ENCODE results near the gene KIAA1671. TPM values are rescaled to one million over a fixed set of nuclear protein-coding genes. Genes with fewer than 3 reads are reported as not detected.
A peak's percentile ranks its signal among the peaks of the same experiment; 100 is the strongest.

Gene KIAA1671
- polyA plus RNA-seq, 1 of the 3 experiments (the other 2 are of a cell fraction): 7.4 TPM

DNA sequence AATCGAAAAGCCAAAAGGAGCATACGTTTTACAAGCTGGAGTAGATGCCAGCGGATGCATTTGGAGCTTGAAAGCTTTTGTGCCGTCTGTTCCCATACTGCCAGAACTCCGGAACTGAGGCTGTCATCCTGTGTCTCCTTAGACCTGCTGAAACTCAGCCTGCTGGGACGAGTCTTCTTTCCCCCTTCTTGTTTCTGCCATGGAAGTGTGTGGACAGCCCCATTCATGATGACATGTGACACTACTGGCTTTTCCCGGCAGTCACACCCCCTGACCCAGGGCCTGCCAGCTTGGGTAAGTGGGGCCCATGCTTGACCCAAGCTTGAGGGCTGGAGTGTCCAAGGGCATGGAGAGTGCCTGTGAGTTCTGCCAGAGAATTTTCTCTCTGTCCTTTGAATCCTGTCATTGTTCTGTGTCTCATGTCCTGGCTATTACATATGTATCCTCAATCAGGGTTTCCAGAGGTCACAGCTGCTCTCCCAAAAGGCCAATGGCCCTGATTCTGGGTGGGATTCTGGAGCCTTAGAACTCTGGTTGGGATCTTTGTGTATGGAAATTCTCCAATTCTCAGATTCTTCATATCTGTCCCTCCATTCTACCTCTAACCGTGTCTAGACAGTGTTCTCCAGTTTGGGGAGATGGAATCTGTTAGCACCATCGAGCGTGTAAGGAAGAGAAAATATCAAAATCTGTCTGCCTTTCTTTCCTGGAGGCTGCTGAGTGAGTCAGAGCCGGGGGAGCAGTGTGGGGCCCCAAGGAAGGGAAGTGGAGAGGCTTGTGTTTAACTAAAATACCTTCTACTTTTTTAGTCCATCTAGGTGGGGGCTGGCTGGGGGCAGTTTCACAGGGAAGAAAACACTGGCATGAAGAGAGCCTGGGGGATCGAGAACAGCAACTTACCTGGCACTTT, 73.2 kb downstream of the KIAA1671 start:
- peak overlapping the region; percentile 38; the same call in 1 of the 2 replicates for H3K9ac ChIP-seq
- TF ChIP-seq TEAD4 (IDR thresholded peaks at IDR 0.05; ENCODE audit: borderline replicate concordance, insufficient read depth) (no peak), EP300 (IDR thresholded peaks at IDR 0.05; ENCODE audit: borderline replicate concordance in 1 of 2, low read depth in 1 of 2, low read length in 1 of 2) (no peak), SIN3A (IDR thresholded peaks at IDR 0.05; ENCODE audit: borderline replicate concordance, low read depth, low read length) (no peak), TAF1 (IDR thresholded peaks at IDR 0.05; ENCODE audit: borderline replicate concordance, low read depth, low read length) (0 out of 2 replicates have a peak, but pooled peaks have one; percentile 18), MXI1 (IDR thresholded peaks at IDR 0.05; ENCODE audit: low read depth, low read length) (no peak), NRF1 (IDR thresholded peaks at IDR 0.05; ENCODE audit: low read depth, low read length) (no peak), JUND (IDR thresholded peaks at IDR 0.05) (peak; percentile 48), EZH2phosphoT487 (IDR thresholded peaks at IDR 0.05; ENCODE audit: borderline replicate concordance, low read depth) (no peak), MEF2A (IDR thresholded peaks at IDR 0.05; ENCODE audit: borderline replicate concordance, low read depth) (no peak), NFIC (IDR thresholded peaks at IDR 0.05; ENCODE audit: borderline replicate concordance) (no peak), RFX5 (IDR thresholded peaks at IDR 0.05; ENCODE audit: low read length) (no peak), SMC3 (IDR thresholded peaks at IDR 0.05; ENCODE audit: low read depth, low read length) (no peak), RXRA (IDR thresholded peaks at IDR 0.05; ENCODE audit: borderline replicate concordance, low read depth) (0 out of 2 replicates have a peak, but pooled peaks have one; percentile 39), GATA2 (CRISPR knock-in tag; IDR thresholded peaks at IDR 0.05) (no peak), POLR2AphosphoS5 (IDR thresholded peaks at IDR 0.05; ENCODE audit: low read depth, low read length) (no peak), TCF12 (IDR thresholded peaks at IDR 0.05) (peak; percentile 33; the same call in 1 of the 2 replicates), YY1 (IDR thresholded peaks at IDR 0.05; ENCODE audit: low read depth) (no peak), FOSL2 (IDR thresholded peaks at IDR 0.05; ENCODE audit: borderline replicate concordance, low read depth) (peak; percentile 56; the same call in 1 of the 2 replicates), CHD2 (IDR thresholded peaks at IDR 0.05; ENCODE audit: low read length, partially characterized antibody) (no peak)
- TF ChIP-seq, protein P1, sequence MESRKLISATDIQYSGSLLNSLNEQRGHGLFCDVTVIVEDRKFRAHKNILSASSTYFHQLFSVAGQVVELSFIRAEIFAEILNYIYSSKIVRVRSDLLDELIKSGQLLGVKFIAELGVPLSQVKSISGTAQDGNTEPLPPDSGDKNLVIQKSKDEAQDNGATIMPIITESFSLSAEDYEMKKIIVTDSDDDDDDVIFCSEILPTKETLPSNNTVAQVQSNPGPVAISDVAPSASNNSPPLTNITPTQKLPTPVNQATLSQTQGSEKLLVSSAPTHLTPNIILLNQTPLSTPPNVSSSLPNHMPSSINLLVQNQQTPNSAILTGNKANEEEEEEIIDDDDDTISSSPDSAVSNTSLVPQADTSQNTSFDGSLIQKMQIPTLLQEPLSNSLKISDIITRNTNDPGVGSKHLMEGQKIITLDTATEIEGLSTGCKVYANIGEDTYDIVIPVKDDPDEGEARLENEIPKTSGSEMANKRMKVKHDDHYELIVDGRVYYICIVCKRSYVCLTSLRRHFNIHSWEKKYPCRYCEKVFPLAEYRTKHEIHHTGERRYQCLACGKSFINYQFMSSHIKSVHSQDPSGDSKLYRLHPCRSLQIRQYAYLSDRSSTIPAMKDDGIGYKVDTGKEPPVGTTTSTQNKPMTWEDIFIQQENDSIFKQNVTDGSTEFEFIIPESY (IDR thresholded peaks at IDR 0.05; ENCODE audit: borderline replicate concordance, low read depth): no peak
- TF ChIP-seq, protein P2, sequence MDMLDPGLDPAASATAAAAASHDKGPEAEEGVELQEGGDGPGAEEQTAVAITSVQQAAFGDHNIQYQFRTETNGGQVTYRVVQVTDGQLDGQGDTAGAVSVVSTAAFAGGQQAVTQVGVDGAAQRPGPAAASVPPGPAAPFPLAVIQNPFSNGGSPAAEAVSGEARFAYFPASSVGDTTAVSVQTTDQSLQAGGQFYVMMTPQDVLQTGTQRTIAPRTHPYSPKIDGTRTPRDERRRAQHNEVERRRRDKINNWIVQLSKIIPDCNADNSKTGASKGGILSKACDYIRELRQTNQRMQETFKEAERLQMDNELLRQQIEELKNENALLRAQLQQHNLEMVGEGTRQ (IDR thresholded peaks at IDR 0.05; ENCODE audit: borderline replicate concordance, low read depth, low read length): no peak
- TF ChIP-seq, protein P3, sequence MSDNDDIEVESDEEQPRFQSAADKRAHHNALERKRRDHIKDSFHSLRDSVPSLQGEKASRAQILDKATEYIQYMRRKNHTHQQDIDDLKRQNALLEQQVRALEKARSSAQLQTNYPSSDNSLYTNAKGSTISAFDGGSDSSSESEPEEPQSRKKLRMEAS (IDR thresholded peaks at IDR 0.05; ENCODE audit: low read depth): no peak
- TF ChIP-seq, protein P4, sequence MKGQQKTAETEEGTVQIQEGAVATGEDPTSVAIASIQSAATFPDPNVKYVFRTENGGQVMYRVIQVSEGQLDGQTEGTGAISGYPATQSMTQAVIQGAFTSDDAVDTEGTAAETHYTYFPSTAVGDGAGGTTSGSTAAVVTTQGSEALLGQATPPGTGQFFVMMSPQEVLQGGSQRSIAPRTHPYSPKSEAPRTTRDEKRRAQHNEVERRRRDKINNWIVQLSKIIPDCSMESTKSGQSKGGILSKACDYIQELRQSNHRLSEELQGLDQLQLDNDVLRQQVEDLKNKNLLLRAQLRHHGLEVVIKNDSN (IDR thresholded peaks at IDR 0.05; ENCODE audit: borderline replicate concordance, low read depth): no peak
- TF ChIP-seq, protein P5, sequence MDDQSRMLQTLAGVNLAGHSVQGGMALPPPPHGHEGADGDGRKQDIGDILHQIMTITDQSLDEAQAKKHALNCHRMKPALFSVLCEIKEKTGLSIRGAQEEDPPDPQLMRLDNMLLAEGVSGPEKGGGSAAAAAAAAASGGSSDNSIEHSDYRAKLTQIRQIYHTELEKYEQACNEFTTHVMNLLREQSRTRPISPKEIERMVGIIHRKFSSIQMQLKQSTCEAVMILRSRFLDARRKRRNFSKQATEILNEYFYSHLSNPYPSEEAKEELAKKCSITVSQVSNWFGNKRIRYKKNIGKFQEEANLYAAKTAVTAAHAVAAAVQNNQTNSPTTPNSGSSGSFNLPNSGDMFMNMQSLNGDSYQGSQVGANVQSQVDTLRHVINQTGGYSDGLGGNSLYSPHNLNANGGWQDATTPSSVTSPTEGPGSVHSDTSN (IDR thresholded peaks at IDR 0.05): no peak
- TF ChIP-seq, protein P6, sequence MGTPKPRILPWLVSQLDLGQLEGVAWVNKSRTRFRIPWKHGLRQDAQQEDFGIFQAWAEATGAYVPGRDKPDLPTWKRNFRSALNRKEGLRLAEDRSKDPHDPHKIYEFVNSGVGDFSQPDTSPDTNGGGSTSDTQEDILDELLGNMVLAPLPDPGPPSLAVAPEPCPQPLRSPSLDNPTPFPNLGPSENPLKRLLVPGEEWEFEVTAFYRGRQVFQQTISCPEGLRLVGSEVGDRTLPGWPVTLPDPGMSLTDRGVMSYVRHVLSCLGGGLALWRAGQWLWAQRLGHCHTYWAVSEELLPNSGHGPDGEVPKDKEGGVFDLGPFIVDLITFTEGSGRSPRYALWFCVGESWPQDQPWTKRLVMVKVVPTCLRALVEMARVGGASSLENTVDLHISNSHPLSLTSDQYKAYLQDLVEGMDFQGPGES (IDR thresholded peaks at IDR 0.05; ENCODE audit: low read depth, low read length): no peak

More for the DNA sequence above, 73.2 kb downstream of the KIAA1671 start:
- Histone ChIP-seq H3K9me2 (no peaks in the 10 kb centered on the region), H3K36me3 (replicated peaks in 1 of 2; ENCODE audit: control insufficient read depth in 1 of 2, insufficient read depth in 2 of 2, low read length in 1 of 2) (peaks cover 0 to 13% of the 10 kb centered on the region in 2 experiments), H3K4me2 (peak overlapping the region; percentile 67), H3K4me1 (ENCODE audit: control insufficient read depth in 1 of 2, insufficient read depth in 2 of 2, low read depth in 1 of 2, low read length in 1 of 2) (peaks cover 13% of the 10 kb centered on the region in 2 experiments; a peak in 1 of 4 replicates), H3K79me2 (ENCODE audit: insufficient read depth) (peaks cover 5% of the 10 kb centered on the region; the same call in 1 of the 2 replicates), H3F3A (replicated peaks; ENCODE audit: insufficient read depth) (no peaks in the 10 kb centered on the region), H2AFZ (ENCODE audit: low read depth) (peak overlapping the region; percentile 53; the same call in 1 of the 2 replicates), H3K27ac (ENCODE audit: low read depth in 2 of 2, low read length in 1 of 2) (peak overlapping the region; percentile 59 to 72; a peak in 3 of 4 replicates), H4K20me1 (ENCODE audit: insufficient read depth) (no peaks in the 10 kb centered on the region), H3K27me3 (ENCODE audit: insufficient read depth) (no peaks in the 10 kb centered on the region), H3K4me3 (ENCODE audit: low read depth in 2 of 2, low read length in 1 of 2) (no peak overlapping the region), H3K9me3 (no peaks in the 10 kb centered on the region)
- 71% methylated on average over 12 of the region's 12 CpGs for WGBS (ENCODE audit: low lambda C conversion rate)
- no peak for DNase-seq
- ChIA-PET CTCF (interaction anchor here (0.8 to 8.6 kb wide), 6 partner anchors 12 to 74 kb away, joined by 3 to 57 read pairs (median 4); no protein-coding TSS in a partner anchor), POLR2A (no interaction called here)
